Pancreas (tissue), 10 donors: ENCODE measurements around the gene EIF4H. TPM values are rescaled to one million over a fixed set of nuclear protein-coding genes. Genes with fewer than 3 reads are reported as not detected.
A peak's percentile ranks its signal among the peaks of the same experiment; 100 is the strongest.
"Not testable (repeated sequence)": the region's sequence is repeated elsewhere in the genome, so short reads cannot be mapped to it uniquely, and the experiment has no call there.

ENCODE experiments used
- ATAC-seq, 4 donors: fragments of 200-7000 bp; cut with Tn5 transposase; one replicate each; pipeline versions ENCODE4 v1.8.0 to v1.9.1; 2020; ENCODE audit warnings: mild to moderate bottlenecking in 4 of 4, moderate library complexity in 4 of 4
- DNase-seq, 6 donors: peaks; one replicate each; pipeline ENCODE4 v3.0.0-alpha.2; 2020
- FAIRE-seq: peaks from 2 replicates; lab custom pipeline; 2012; peaks lifted over from hg19 to GRCh38; lab: Jason Lieb, UNC
- H3K27ac ChIP-seq, 4 donors: fragments of 200-600 bp; sonication (generic); 1 replicate in 3 of 4; 2 replicates in 1 of 4; pipeline versions ENCODE4 v1.5.0 to v1.8.0; 2020
- H3K27me3 ChIP-seq, 4 donors: fragments of 200-600 bp; one replicate each; pipeline ENCODE4 v1.8.0; 2021
- H3K36me3 ChIP-seq, 3 donors: fragments of 200-600 bp; sonication (generic) in 1 of 3; one replicate each; pipeline versions ENCODE4 v1.5.0 to v1.8.0; 2020 to 2021
- H3K4me1 ChIP-seq, 3 donors: fragments of 200-600 bp; one replicate each; pipeline ENCODE4 v1.8.0; 2021
- H3K4me3 ChIP-seq, 4 donors: fragments of 200-600 bp; sonication (generic) in 2 of 4; one replicate each; pipeline versions ENCODE4 v1.5.0 to v1.8.0; 2020 to 2021
- H3K9me3 ChIP-seq, 4 donors: fragments of 200-600 bp; one replicate each; pipeline ENCODE4 v1.8.0; 2021
- CTCF ChIP-seq, 4 donors: fragments of 200-600 bp; sonication (generic) in 3 of 4; IDR thresholded peaks; one replicate each; pipeline versions ENCODE4 v1.5.0 to v1.8.0; 2021; ENCODE audit warnings: antibody characterized with exemption in 4 of 4
- WGBS, 2 donors: extraction: QIAGEN DNeasy Blood & Tissue Kit; methylation state at CpG; one replicate each; pipeline ENCODE4 v1.1.7; 2013; 5-methylcytosine and 5-hydroxymethylcytosine counted together
- intact Hi-C, 3 donors: fragments of 100-400 bp; cut with DNase I; formaldehyde crosslinking; loops; one replicate each; pipeline versions ENCODE4 v1.11.1 to v1.14.2; 2022
- polyA plus RNA-seq, 2 donors: library from polyadenylated mRNA; stranded (reverse); fragments of 200-250 nt; gene quantifications; one replicate each; pipeline ENCODE4 v1.2.3, GENCODE V29; 2013
- total RNA-seq, 6 donors: library from RNA; stranded (reverse); fragmentation: NEBNext Ultra II Directional in 4 of 6; extraction: Animal tissue kit (Norgen Biotek cat#: 25700) in 4 of 6; gene quantifications; one replicate each; pipeline versions ENCODE4 v1.2.1 to v1.2.4, GENCODE V29; 2021 to 2023
- donor health status: healthy with polysubstance abuse.
- donor health status: DM: no; HTN: no; CAD: no; lungs with moderate emphysema.
- donor health status: DM: no; HTN: no; CAD: no.
- donor health status: control.
- donor health status: control.
- donor health status: Bipolar disorder and iron deficiency.
- donor health status: DM: yes; HTN: yes; CAD: no.
- donor health status: DM: no; HTN: no; CAD: no.
- donor health status: DM: no; HTN: no; CAD: no.
- donor health status: DM: yes; HTN: yes; CAD: no.

Gene EIF4H
- total and polyA plus RNA-seq, 8 donors, result 73.0 to 195 (median 130) TPM

GRCh38 chr7:74206589-74207120 lies 32.5 kb downstream of the EIF4H start:
- Histone ChIP-seq H3K4me3 (no peak overlapping the region), H3K36me3 (no peaks in the 10 kb centered on the region), H3K9me3 (no peaks in the 10 kb centered on the region), H3K27ac (no peak overlapping the region), H3K4me1 (no peaks in the 10 kb centered on the region), H3K27me3 (no peaks in the 10 kb centered on the region)
- intact Hi-C loops, result loop anchor here in 2 of 3 donors (5.0 to 10.0 kb wide), 3 partner anchors 139 to 342 kb away; partner anchors contain the start of gene TMEM270 (in 1 of the 2)
- peak; percentile 85 to 97 (median 96) for TF ChIP-seq CTCF (IDR thresholded peaks at IDR 0.05)
- ATAC-seq (peak; percentile 91 to 95 (median 92)), FAIRE-seq (no peak), DNase-seq (peak; percentile 74 to 99 (median 90))
- WGBS, 2 donors, result 14 to 15% methylated on average over 23 of the region's 23 CpGs

GRCh38 chr7:74207586-74207985 lies 33.4 kb downstream of the EIF4H start:
- DNase-seq, result peak in 2 of 6 donors; percentile 44 to 63
- no peaks in the 10 kb centered on the region for H3K9me3 ChIP-seq
- 78 to 88% methylated on average over 10 to 11 of the region's 11 CpGs for WGBS, 2 donors
- intact Hi-C loops, result loop anchor here in 2 of 3 donors (5.0 to 10.0 kb wide), 3 partner anchors 140 to 343 kb away; partner anchors contain the start of gene TMEM270 (in 1 of the 2)
- no peak for FAIRE-seq
- H3K27me3 ChIP-seq, result no peaks in the 10 kb centered on the region
- no peaks in the 10 kb centered on the region for H3K4me1 ChIP-seq
- H3K27ac ChIP-seq, result no peak overlapping the region
- no peak for TF ChIP-seq CTCF (IDR thresholded peaks at IDR 0.05)
- no peak for ATAC-seq
- no peak overlapping the region for H3K4me3 ChIP-seq
- H3K36me3 ChIP-seq, result no peaks in the 10 kb centered on the region

GRCh38 chr7:74208241-74208640 lies 34.1 kb downstream of the EIF4H start:
- FAIRE-seq, H3K9me3 ChIP-seq, H3K4me1 ChIP-seq, H3K4me3 ChIP-seq, ATAC-seq, H3K27ac ChIP-seq, H3K36me3 ChIP-seq, H3K27me3 ChIP-seq: not testable (repeated sequence)
- WGBS, 2 donors, result 84 to 86% methylated on average over 7 of the region's 7 CpGs
- intact Hi-C loops, result loop anchor here in 2 of 3 donors (5.0 to 10.0 kb wide), 3 partner anchors 141 to 343 kb away; partner anchors contain the start of gene TMEM270 (in 1 of the 2)
- peak in 1 of 6 donors; percentile 11 for DNase-seq

- Histone ChIP-seq H3K4me3 (no peak overlapping the region), H3K36me3 (no peaks in the 10 kb centered on the region), H3K4me1 (no peaks in the 10 kb centered on the region), H3K27me3 (no peaks in the 10 kb centered on the region), H3K9me3 (no peaks in the 10 kb centered on the region), H3K27ac (no peak overlapping the region)
- ATAC-seq (no peak), FAIRE-seq (no peak), DNase-seq (peak in 1 of 6 donors; percentile 40)
- WGBS, 2 donors, result 86 to 89% methylated on average over 11 of the region's 11 CpGs
- TF ChIP-seq CTCF (IDR thresholded peaks at IDR 0.05), result no peak
- intact Hi-C loops, result loop anchor here in 1 of 3 donors (10.0 kb wide), 1 partner anchor 192 kb away; no protein-coding TSS in a partner anchor
These were observed 38.5 kb downstream of the EIF4H start for GRCh38 chr7:74212661-74213060.

- no peak overlapping the region for H3K4me3 ChIP-seq
- DNase-seq (peak in 1 of 6 donors; percentile 51), FAIRE-seq (no peak), ATAC-seq (no peak)
- TF ChIP-seq CTCF (IDR thresholded peaks at IDR 0.05), result no peak
- intact Hi-C loops, result loop anchor here in 1 of 3 donors (10.0 kb wide), 1 partner anchor 190 kb away; no protein-coding TSS in a partner anchor
- 88 to 91% methylated on average over 21 of the region's 21 CpGs for WGBS, 2 donors
- H3K9me3 ChIP-seq, result no peaks in the 10 kb centered on the region
- H3K27ac ChIP-seq, result no peak overlapping the region
- no peaks in the 10 kb centered on the region for H3K36me3 ChIP-seq
- no peaks in the 10 kb centered on the region for H3K4me1 ChIP-seq
- no peaks in the 10 kb centered on the region for H3K27me3 ChIP-seq
These were observed 40.9 kb downstream of the EIF4H start for GRCh38 chr7:74214816-74215630.
